GM10847 (cell line): ENCODE measurements around the gene PALB2.
A peak's percentile ranks its signal among the peaks of the same experiment; 100 is the strongest.

ENCODE experiments used
- POLR2A ChIP-seq: IDR thresholded peaks from 2 replicates; pipeline ENCODE4 v1.6.1; 2011; ENCODE audit not compliant: insufficient read length; ENCODE audit errors: extremely low read depth

Gene PALB2

DNA sequence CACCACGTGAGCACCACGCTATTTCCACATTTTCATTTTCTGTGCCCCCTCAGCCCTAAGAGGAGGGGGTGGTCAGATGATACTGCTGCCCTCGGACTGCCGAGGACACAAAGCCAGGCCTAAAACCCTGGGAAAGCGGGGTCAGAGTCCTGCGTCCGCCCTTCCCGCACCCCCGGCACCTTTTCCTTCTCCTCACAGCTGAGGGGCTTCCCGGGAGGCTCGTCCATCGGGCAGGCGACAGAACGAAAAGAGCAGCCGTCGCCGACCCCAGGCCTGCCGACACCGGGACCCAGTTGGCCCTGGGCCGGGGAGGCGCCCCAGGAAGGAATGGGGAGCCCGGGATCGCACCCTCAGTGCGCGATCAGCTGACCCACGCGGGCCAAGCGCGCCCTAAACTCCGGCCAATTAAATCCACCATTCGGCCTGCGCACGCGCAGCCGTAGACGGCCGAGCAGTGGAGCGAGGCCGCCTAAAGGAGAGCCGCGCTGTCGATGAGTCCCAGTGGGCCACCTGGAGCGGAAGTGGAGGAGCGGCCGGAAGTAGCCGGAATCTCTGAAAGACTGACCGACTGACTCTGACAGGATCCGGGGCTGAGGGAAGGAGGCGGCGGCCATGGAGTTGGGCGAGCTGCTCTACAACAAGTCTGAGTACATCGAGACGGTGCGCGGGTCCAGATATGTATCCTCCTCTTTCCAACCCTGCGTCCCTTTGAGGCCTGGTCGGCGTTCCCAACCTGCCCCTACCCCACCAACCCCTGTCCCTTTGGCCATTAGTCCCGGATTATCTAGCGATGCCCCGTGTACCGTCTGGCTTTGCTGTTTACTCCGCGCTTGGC lies at the start of gene PALB2, which contains the start of gene DCTN5:
Gene PALB2 (minus strand): TSS at position 380 of the 835 bp plus-strand sequence. CDS start 153 bp downstream, at position 227.
Gene DCTN5 (plus strand): TSS at position 536 of the 835 bp plus-strand sequence. CDS start 77 bp downstream, at position 613.
- TF ChIP-seq POLR2A, result peak; percentile 76

DNA sequence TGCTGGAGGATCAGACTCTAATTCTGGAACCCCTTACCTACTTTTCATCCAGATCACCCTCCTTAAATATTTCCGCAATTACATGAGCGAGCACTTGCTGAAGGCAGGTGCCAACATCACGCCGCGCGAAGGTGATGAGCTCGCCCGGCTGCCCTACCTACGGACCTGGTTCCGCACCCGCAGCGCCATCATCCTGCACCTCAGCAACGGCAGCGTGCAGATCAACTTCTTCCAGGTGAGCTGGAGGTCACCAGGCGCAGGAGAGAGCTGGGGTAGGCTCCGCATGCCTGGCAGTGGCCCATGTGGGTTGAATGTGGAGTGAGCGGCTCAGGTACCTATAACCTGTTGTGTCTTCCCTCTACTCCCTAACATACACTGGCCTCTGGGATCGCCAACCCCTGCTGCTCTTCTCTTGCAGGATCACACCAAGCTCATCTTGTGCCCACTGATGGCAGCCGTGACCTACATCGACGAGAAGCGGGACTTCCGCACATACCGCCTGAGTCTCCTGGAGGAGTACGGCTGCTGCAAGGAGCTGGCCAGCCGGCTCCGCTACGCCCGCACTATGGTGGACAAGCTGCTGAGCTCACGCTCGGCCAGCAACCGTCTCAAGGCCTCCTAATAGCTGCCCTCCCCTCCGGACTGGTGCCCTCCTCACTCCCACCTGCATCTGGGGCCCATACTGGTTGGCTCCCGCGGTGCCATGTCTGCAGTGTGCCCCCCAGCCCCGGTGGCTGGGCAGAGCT lies 48.5 kb upstream of the PALB2 start:
- no peak for TF ChIP-seq POLR2A

DNA sequence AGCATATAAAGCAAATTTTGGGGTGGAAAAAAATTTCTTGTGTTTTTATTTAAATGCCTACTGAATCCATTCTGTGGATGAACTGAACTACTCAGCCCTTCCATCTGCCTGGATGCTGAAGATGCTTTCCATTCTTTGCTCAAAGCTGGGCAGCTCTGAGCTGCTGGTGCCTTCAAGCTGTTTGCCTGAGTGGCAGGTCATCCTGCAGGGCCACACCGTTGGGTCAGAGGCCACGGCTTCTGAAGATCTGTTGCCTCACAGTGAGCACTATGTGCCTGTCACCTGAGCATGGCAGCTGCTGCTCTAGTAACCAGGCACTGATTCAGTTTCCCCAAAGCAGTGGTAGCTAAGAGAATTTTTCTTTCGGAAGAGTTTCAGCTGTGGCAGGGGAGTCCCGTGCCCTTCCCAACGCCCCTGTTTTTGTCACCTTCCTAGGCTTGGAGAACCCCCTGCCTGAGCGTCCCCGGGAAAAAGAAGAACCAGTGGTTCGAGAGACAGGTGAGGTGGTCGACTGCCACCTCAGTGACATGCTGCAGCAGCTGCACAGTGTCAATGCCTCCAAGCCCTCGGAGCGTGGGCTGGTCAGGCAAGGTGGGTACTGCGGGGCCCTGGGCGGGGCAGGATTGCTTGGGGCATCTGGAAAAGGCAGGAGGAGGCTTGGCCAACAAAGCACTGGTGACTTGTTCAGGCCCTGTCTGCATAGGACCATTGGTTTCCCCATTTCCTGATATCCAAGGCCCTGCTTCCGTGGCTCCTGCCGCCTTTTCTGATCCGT lies 46.1 kb upstream of the PALB2 start:
- TF ChIP-seq POLR2A, result no peak

DNA sequence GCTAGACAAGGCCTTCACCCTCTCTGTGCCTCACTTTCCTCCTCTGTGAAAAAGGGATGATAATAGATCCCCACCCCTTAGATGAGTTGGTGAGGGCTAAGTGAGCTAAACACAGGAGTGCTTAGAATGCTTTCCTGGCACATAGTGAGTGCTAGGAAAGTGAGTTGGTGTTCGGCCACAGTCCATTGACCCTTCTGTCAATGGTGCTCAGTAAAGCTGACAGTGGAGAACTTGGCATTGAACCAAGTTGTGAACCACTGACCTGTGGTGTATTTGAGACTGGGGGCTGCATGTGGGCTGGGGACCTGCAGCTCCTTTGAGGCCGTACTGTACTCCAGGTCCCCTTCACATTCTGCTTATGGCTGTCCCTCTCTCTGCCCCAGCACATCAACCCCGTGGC lies 42.4 kb upstream of the PALB2 start:
- no peak for TF ChIP-seq POLR2A

DNA sequence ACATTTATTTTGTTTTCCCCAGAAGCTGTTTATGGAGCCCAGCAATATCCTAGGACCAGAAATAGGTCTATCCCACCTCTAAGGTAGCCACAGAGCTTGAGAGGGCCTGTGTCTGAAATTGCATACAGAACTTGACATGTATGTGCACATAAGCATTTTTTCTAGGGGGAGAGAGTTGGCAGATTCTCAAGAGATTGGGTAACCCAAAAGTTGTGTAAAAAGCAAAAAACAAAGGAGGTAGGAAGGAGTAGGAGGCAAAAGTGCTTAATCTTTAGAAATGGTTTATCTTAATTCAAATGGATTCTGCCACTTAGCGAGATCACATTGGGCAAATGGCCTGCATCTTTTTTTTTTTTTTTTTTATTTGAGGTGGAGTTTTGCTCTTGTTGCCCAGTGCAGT lies 41.1 kb upstream of the PALB2 start:
- no peak for TF ChIP-seq POLR2A

DNA sequence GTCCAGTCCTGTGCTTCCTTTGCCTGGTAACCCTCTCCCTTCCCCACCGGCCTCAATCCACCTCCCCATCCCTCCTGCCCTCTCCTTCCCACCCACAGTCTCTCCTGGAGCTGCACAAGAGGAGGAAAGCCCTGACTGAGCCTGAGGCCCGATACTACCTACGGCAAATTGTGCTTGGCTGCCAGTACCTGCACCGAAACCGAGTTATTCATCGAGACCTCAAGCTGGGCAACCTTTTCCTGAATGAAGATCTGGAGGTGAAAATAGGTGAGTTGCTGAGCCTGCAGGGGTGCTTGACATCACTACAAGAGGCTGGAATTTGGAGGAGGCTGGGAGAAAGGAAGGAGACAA lies 38.9 kb upstream of the PALB2 start:
- no peak for TF ChIP-seq POLR2A

DNA sequence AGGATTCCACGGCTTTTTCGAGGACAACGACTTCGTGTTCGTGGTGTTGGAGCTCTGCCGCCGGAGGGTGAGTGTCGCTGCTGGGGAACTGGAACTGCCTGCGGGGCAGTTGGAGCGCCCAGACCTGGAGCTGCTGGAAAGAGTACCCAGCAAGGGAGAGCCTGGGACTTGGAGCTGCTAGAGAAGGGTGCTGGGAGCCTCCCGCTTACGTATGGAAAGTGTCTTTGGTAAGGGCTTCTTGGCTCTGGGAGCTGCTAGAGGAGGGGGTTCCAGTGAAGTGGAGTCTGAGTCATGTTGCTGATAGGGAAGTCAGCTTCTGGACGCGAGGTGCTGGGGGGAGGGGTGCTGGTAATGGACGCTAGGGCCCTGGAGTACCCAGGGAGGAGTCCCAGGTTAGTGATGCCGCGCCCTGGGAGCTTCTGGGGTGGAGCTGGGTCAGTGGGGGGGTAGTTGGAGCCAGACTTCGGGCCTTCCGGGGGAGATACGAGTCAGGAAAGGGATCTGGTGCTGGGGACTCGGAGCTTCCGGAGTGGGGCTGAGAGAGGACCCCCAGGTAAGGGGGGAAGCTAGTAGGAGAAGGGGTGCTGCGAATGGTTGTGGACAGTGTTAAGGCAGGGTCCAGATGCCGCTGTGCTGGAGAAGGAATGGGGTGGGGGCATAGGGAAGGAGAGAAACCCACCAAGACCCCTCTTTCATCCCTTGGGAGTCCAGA lies 38.3 kb upstream of the PALB2 start:
- no peak for TF ChIP-seq POLR2A

DNA sequence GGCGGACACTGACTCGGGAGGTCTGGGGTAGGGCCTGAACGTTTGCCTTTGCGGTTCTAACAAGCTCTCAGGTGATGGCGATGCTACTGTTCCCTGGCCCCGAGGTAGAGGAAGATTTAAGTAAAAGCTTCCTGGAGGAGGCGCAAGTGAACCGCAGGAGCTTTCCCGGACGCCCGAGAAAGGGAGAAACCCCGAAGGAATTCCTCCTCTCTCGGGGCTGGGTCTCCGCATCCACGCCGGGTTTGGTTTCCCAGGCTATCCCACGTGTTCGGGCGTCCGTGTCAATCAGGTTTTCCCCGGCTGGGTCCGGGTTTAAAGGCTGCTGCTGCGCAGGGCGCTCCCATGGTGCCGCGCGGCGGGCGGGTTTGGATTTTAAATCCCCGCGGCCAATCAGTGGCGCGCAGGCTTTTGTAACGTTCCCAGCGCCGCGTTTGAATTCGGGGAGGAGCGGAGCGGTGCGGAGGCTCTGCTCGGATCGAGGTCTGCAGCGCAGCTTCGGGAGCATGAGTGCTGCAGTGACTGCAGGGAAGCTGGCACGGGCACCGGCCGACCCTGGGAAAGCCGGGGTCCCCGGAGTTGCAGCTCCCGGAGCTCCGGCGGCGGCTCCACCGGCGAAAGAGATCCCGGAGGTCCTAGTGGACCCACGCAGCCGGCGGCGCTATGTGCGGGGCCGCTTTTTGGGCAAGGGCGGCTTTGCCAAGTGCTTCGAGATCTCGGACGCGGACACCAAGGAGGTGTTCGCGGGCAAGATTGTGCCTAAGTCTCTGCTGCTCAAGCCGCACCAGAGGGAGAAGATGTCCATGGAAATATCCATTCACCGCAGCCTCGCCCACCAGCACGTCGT lies 37.5 kb upstream of the PALB2 start, which contains the start of gene PLK1:
Gene PLK1 (plus strand): TSS at position 460 of the 844 bp plus-strand sequence. CDS start 44 bp downstream, at position 504.
- TF ChIP-seq POLR2A, result peak; percentile 48

DNA sequence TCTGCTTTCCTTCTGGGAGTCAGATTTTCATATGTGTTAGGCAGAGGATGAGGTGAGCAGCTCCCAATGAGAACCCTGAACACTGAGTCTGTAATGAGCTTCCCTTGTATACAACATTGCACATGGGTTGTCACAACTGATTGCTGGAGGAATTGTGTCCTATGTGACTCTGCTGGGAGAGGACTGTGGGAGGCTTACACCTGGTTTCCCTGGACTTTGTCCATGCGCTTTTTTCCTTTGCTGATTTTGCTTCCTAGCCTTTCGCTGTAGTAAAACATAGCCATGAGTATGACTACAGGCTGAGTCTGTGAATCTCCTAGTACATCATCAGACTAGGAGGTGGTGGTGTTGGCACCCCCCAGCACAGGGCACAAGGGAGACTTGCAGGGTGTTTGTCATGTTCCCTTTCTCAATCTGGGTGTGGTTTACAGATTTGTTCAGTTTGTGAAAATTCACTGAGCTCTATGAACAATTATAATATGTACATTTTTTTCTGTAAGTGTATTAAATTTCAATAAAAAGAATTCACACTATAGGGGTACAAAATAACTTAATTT lies 35.9 kb upstream of the PALB2 start:
- TF ChIP-seq POLR2A, result no peak

DNA sequence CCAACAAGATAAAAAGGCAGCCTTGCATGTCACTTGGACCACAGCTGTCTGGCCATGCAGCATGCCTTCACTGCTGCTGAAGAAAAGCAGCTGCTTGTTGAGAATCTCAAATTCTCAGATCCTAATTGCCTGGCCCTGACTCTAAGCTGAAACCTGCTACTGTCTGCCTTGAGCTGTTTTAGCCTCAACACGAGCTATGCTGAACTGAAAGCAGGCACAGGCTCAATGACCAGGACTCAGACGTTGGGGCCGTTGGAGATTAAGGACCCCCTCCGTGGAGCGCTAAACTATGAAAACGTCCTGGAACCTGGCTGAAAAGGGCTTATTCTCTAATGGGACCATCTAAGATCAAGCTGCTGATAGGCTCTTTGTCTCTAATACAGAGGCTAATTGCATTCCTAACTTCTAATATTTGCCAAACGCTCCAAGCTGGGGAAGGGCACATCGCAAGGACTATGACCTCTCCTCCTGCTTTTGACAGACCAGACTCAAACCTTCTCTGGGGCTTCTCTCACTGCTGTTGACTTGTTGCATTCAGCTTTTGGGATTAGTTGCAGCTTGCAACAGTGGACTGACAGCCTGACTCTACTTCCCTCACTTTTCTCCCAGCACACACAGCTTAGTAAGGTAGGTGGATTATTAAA lies 33.0 kb upstream of the PALB2 start:
- TF ChIP-seq POLR2A, result no peak

DNA sequence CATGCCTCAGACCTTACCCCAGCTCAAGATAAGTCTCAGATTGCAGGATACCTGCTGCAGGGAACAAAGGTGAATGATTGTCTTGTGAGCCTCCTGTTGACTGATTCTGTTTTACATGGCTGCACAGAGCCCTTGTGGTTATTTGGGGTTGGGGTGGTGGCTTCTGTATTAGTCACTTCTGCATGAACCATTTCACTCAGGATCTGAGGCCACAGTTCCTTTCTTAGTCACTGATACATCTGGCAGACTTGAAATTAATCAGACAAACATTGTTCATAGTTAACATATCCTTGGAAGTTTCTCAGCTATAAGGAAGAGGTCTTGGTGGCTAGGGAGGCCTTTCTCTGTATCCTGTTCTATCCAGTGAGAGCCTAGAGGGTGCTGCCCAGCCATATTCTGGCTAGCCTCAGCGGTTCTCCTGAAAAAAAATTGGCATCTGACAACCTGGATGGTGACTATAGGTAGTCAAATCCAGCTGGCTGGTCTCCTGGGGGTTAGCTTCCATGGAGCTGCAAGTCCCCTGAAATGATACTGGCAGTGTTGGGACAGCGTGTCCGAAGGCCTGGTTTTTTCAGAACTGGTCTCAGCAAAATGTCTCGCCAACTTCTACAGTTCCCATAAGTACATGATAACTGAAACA lies 29.1 kb upstream of the PALB2 start:
- no peak for TF ChIP-seq POLR2A

DNA sequence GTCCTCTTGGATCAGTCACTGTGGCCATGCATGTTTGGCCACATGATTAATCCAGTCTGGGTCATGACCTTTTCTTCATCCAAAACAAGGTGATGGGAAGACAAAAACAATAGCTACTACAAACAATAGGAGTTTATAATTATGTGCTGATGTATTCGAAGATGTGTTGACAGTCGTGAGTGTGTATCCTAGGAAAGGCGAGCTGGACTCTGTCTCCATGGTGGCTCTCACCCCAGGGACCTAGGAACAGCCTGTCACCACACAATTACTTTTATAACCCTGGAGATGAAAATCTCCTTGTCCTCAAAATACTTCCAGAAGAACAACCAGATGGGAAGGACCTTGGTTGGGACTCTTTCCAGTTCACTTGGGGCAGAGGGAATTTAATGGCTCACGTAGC lies 27.8 kb upstream of the PALB2 start:
- TF ChIP-seq POLR2A, result no peak

DNA sequence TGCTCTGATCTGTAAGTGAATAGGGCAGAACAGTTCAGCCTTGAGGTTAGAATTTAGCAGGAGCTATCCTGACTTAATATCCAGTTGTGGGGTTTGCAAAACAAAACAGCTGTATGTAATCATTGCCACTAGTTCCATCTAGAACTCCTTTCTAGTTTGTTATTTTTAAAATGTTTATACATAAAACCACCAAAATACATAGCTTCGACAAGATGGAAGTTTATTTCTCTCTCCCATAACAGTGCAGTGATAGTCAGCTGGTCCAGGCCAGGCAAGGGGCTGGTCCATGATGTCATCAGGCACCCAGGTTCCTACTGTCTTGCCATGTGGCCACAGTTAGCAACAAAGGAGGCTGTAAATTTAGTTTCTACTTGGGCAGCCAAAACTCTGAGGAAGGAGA lies 27.1 kb upstream of the PALB2 start:
- TF ChIP-seq POLR2A, result no peak
